H1 (cell line): ENCODE data around the gene MMGT1. TPM values are rescaled to one million over a fixed set of nuclear protein-coding genes. Genes with fewer than 3 reads are reported as not detected.
A peak's percentile ranks its signal among the peaks of the same experiment; 100 is the strongest.

Experiments used
- CTCF ChIA-PET: fragments of 300-600 bp; sonication (Branson Sonifier 250); formaldehyde crosslinking; loops from one replicate; lab custom pipeline; 2021; ENCODE audit not compliant: partially characterized antibody; lab: Charles Lee
- POLR2A ChIA-PET: fragments of 300-600 bp; sonication (Branson Sonifier 250); formaldehyde crosslinking; loops from one replicate; lab custom pipeline; 2021; ENCODE audit warnings: inconsistent platforms; ENCODE audit not compliant: partially characterized antibody; lab: Charles Lee
- DNase-seq, 2 experiments: peaks; one replicate each; pipeline versions ENCODE4 v3.0.0 to v3.0.0-alpha.2; 2010 to 2022; ENCODE audit warnings: low spot score in 2 of 2, low read depth in 1 of 2, mixed read lengths in 1 of 2
- FAIRE-seq: peaks from 2 replicates; lab custom pipeline; 2011; peaks lifted over from hg19 to GRCh38; lab: Jason Lieb, UNC
- H2AFZ ChIP-seq: 2 replicates; pipeline ENCODE4 v1.8.1; 2012; ENCODE audit warnings: low read length, inconsistent platforms
- H2AK5ac ChIP-seq: 2 replicates; pipeline ENCODE4 v1.6.1; 2013; ENCODE audit warnings: low read depth, low read length
- H2BK120ac ChIP-seq: replicated peaks from 2 replicates; pipeline ENCODE3; 2013; ENCODE audit warnings: low read depth, low read length, inconsistent platforms
- H2BK12ac ChIP-seq: 2 replicates; pipeline ENCODE4 v1.6.1; 2013; ENCODE audit warnings: low read depth, low read length
- H2BK15ac ChIP-seq: 2 replicates; pipeline ENCODE4 v1.6.1; 2013; ENCODE audit warnings: low read length
- H2BK20ac ChIP-seq: 2 replicates; pipeline ENCODE4 v1.6.1; 2013; ENCODE audit warnings: low read length
- H2BK5ac ChIP-seq: 2 replicates; pipeline ENCODE4 v1.6.1; 2013; ENCODE audit warnings: low read depth, low read length
- H3K14ac ChIP-seq: 2 replicates; pipeline ENCODE4 v1.6.1; 2013; ENCODE audit warnings: inconsistent platforms; ENCODE audit not compliant: insufficient read length
- H3K18ac ChIP-seq: 2 replicates; pipeline ENCODE4 v1.6.1; 2013; ENCODE audit warnings: low read length; ENCODE audit errors: extremely low read depth
- H3K23ac ChIP-seq: 2 replicates; pipeline ENCODE4 v1.6.1; 2013; ENCODE audit warnings: inconsistent platforms; ENCODE audit not compliant: insufficient read length
- H3K23me2 ChIP-seq: 2 replicates; pipeline ENCODE4 v1.6.1; 2013; ENCODE audit warnings: low read depth, low read length
- H3K27ac ChIP-seq: 2 replicates; pipeline ENCODE4 v1.6.1; 2011; ENCODE audit warnings: low read depth, low read length, inconsistent platforms
- H3K27me3 ChIP-seq, 4 experiments: replicated peaks in 1 of 4; 1 replicate in 1 of 4; 2 replicates in 3 of 4; pipeline versions ENCODE4 v1.6.1 to v1.8.1; 2011 to 2013; ENCODE audit warnings: low read length in 3 of 4, mild to moderate bottlenecking in 3 of 4, inconsistent platforms in 2 of 4, mixed read lengths in 2 of 4, moderate library complexity in 1 of 4; ENCODE audit not compliant: control insufficient read depth in 3 of 4, insufficient read depth in 3 of 4; ENCODE audit errors: extremely low read depth in 1 of 4
- H3K36me3 ChIP-seq, 4 experiments: 2 replicates each; pipeline versions ENCODE4 v1.6.1 to v1.8.1; 2011 to 2013; ENCODE audit warnings: mild to moderate bottlenecking in 4 of 4, low read length in 3 of 4, moderate library complexity in 2 of 4, control low read depth in 1 of 4, inconsistent platforms in 1 of 4; ENCODE audit not compliant: insufficient read depth in 4 of 4, control insufficient read depth in 2 of 4
- H3K4ac ChIP-seq: replicated peaks from 2 replicates; pipeline ENCODE3; 2013; ENCODE audit warnings: low read length, low read depth, mixed read lengths, inconsistent platforms; ENCODE audit not compliant: insufficient read length
- H3K4me1 ChIP-seq, 4 experiments: replicated peaks in 1 of 4; 1 replicate in 1 of 4; 2 replicates in 3 of 4; pipeline versions ENCODE4 v1.6.1 to v1.8.1; 2011 to 2013; ENCODE audit warnings: low read length in 3 of 4, inconsistent platforms in 2 of 4, mixed read lengths in 1 of 4; ENCODE audit not compliant: insufficient read depth in 4 of 4, control insufficient read depth in 3 of 4
- H3K4me2 ChIP-seq, 2 experiments: 2 replicates each; pipeline versions ENCODE4 v1.6.1 to v1.8.1; 2011 to 2013; ENCODE audit warnings: low read depth in 2 of 2, low read length in 2 of 2, control low read depth in 1 of 2, inconsistent platforms in 1 of 2, mild to moderate bottlenecking in 1 of 2; ENCODE audit not compliant: insufficient read depth in 1 of 2
- H3K4me3 ChIP-seq, 4 experiments: fragments of 200-600, 300-600 bp in 1 of 4; sonication (generic), shearing (Covaris generic), sonication (Bioruptor Twin) in 1 of 4; 2 replicates each; pipeline versions ENCODE4 v1.5.1 to v1.8.1; 2011 to 2016; ENCODE audit warnings: low read length in 4 of 4, low read depth in 3 of 4, control low read depth in 2 of 4, inconsistent platforms in 2 of 4, mild to moderate bottlenecking in 2 of 4, mixed read lengths in 1 of 4, moderate library complexity in 1 of 4; ENCODE audit not compliant: insufficient read depth in 2 of 4; ENCODE audit errors: extremely low read depth in 1 of 4
- H3K56ac ChIP-seq: replicated peaks from 2 replicates; pipeline ENCODE3; 2013; ENCODE audit warnings: low read depth, mild to moderate bottlenecking, mixed read lengths, low read length, inconsistent platforms; ENCODE audit not compliant: insufficient read length
- H3K79me1 ChIP-seq: 2 replicates; pipeline ENCODE4 v1.6.1; 2013; ENCODE audit warnings: low read depth, low read length, control low read depth
- H3K79me2 ChIP-seq, 2 experiments: 2 replicates each; pipeline versions ENCODE4 v1.6.1 to v1.8.1; 2012 to 2013; ENCODE audit warnings: low read length in 2 of 2, mild to moderate bottlenecking in 2 of 2, inconsistent platforms in 1 of 2; ENCODE audit not compliant: insufficient read depth in 2 of 2, control insufficient read depth in 1 of 2
- H3K9ac ChIP-seq, 4 experiments: replicated peaks in 1 of 4; 1 replicate in 1 of 4; 2 replicates in 3 of 4; pipeline versions ENCODE4 v1.6.1 to v1.8.1; 2011 to 2013; ENCODE audit warnings: low read depth in 3 of 4, low read length in 3 of 4, control low read depth in 2 of 4, mild to moderate bottlenecking in 2 of 4, moderate library complexity in 2 of 4, inconsistent platforms in 1 of 4; ENCODE audit errors: extremely low read depth in 1 of 4
- H3K9me3 ChIP-seq, 2 experiments: 2 replicates each; pipeline versions ENCODE4 v1.6.1 to v1.8.1; 2012 to 2013; ENCODE audit warnings: mild to moderate bottlenecking in 2 of 2, moderate library complexity in 2 of 2, control low read depth in 1 of 2, inconsistent platforms in 1 of 2, low read depth in 1 of 2, low read length in 1 of 2, mixed read lengths in 1 of 2; ENCODE audit not compliant: insufficient read depth in 2 of 2
- H4K20me1 ChIP-seq, 2 experiments: replicated peaks in 1 of 2; 2 replicates each; pipeline versions ENCODE3 to v1.8.1; 2011 to 2013; ENCODE audit warnings: inconsistent platforms in 2 of 2, low read length in 2 of 2, mild to moderate bottlenecking in 1 of 2; ENCODE audit not compliant: insufficient read depth in 2 of 2, control insufficient read depth in 1 of 2
- H4K5ac ChIP-seq: 2 replicates; pipeline ENCODE4 v1.6.1; 2013; ENCODE audit warnings: low read length, low read depth, mixed read lengths, inconsistent platforms; ENCODE audit not compliant: insufficient read length
- H4K8ac ChIP-seq: 2 replicates; pipeline ENCODE4 v1.8.0; 2013; ENCODE audit warnings: mild to moderate bottlenecking, moderate library complexity, low read length, inconsistent platforms; ENCODE audit not compliant: insufficient read depth; ENCODE audit errors: extremely low read depth
- H4K91ac ChIP-seq: replicated peaks from 2 replicates; pipeline ENCODE3; 2013; ENCODE audit warnings: low read length, mixed read lengths, inconsistent platforms; ENCODE audit not compliant: insufficient read length
- BACH1 ChIP-seq: IDR thresholded peaks from 2 replicates; pipeline ENCODE4 v1.6.1; 2012; ENCODE audit warnings: low read length, improper control_type of control experiment
- CHD1 ChIP-seq: IDR thresholded peaks from 2 replicates; pipeline ENCODE4 v1.6.1; 2012; ENCODE audit warnings: low read depth, low read length, improper control_type of control experiment
- CREB1 ChIP-seq: IDR thresholded peaks from 2 replicates; pipeline ENCODE4 v1.6.1; 2012; ENCODE audit warnings: inconsistent platforms
- EGR1 ChIP-seq: IDR thresholded peaks from 2 replicates; pipeline ENCODE4 v1.6.1; 2011; ENCODE audit warnings: low read depth, low read length, borderline replicate concordance
- GABPA ChIP-seq: IDR thresholded peaks from 2 replicates; pipeline ENCODE4 v1.6.1; 2011; ENCODE audit warnings: mild to moderate bottlenecking, low read length, moderate library complexity, borderline replicate concordance; ENCODE audit not compliant: insufficient read depth
- HDAC2 ChIP-seq, 2 experiments: fragments of 300-600 bp in 1 of 2; sonication (generic) in 1 of 2; IDR thresholded peaks; 2 replicates each; pipeline ENCODE4 v1.6.1; 2011 to 2012; ENCODE audit warnings: low read depth in 2 of 2, low read length in 2 of 2, mild to moderate bottlenecking in 2 of 2, moderate library complexity in 2 of 2, borderline replicate concordance in 1 of 2, inconsistent platforms in 1 of 2
- MAFK ChIP-seq: IDR thresholded peaks from 2 replicates; pipeline ENCODE4 v1.6.1; 2012; ENCODE audit warnings: low read depth, mild to moderate bottlenecking, improper control_type of control experiment, low read length
- POLR2A ChIP-seq, 2 experiments: IDR thresholded peaks; 1 replicate in 1 of 2; 2 replicates in 1 of 2; pipeline ENCODE4 v1.6.1; 2011; ENCODE audit warnings: low read depth in 2 of 2, low read length in 2 of 2, mild to moderate bottlenecking in 2 of 2; ENCODE audit errors: control extremely low read depth in 1 of 2
- POU5F1 ChIP-seq: IDR thresholded peaks from 2 replicates; pipeline ENCODE4 v1.6.1; 2011; ENCODE audit warnings: low read depth, mild to moderate bottlenecking, low read length, moderate library complexity
- SAP30 ChIP-seq: fragments of 300-600 bp; sonication (generic); IDR thresholded peaks from 2 replicates; pipeline ENCODE4 v1.7.1; 2012; ENCODE audit warnings: low read length, moderate library complexity, mild to moderate bottlenecking, inconsistent platforms; ENCODE audit not compliant: insufficient read depth, insufficient replicate concordance
- SIN3A ChIP-seq, 2 experiments: IDR thresholded peaks in 1 of 2; conservative IDR thresholded peaks in 1 of 2; 2 replicates each; pipeline ENCODE4 v1.6.1; 2011 to 2012; ENCODE audit warnings: low read length in 2 of 2, improper control_type of control experiment in 1 of 2, low read depth in 1 of 2, mild to moderate bottlenecking in 1 of 2
- SP2 ChIP-seq: IDR thresholded peaks from 2 replicates; pipeline ENCODE4 v1.6.1; 2012; ENCODE audit warnings: mild to moderate bottlenecking, low read length, inconsistent platforms
- TAF1 ChIP-seq: IDR thresholded peaks from 2 replicates; pipeline ENCODE4 v1.6.1; 2011; ENCODE audit warnings: mild to moderate bottlenecking, low read depth, low read length
- WGBS, 2 experiments: shearing (Covaris generic) in 1 of 2; methylation state at CpG; one replicate each; pipeline versions ENCODE4 v1.1.6 to v1.1.7; 2013 to 2015; ENCODE audit warnings: low lambda C conversion rate in 2 of 2, mixed read lengths in 2 of 2, inconsistent platforms in 1 of 2, low coverage in 1 of 2, missing lambda C conversion rate in 1 of 2; ENCODE audit not compliant: insufficient replicate concordance in 2 of 2, insufficient coverage in 1 of 2, insufficient read length in 1 of 2; ENCODE audit errors: extremely low coverage in 1 of 2, missing lambda C conversion rate in 1 of 2; 5-methylcytosine and 5-hydroxymethylcytosine counted together
- polyA plus RNA-seq, 7 experiments: library from polyadenylated mRNA; depleted of rRNA in 3 of 7; stranded (reverse) in 5 of 7; unstranded in 2 of 7; fragments of >200 nt in 5 of 7; fragments of 200-250 nt in 2 of 7; gene quantifications; 1 replicate in 5 of 7; 2 replicates in 1 of 7; 4 replicates in 1 of 7; pipeline versions ENCODE4 v1.2.1 to v1.2.3, GENCODE V29; 2011 to 2013; ENCODE audit warnings: missing spikeins in 2 of 7, mixed read lengths in 2 of 7
- total RNA-seq: library from RNA; stranded (reverse); fragmentation: NEBNext Ultra II Directional; extraction: Animal tissue kit (Norgen Biotek cat#: 25700); gene quantifications from 2 replicates; pipeline ENCODE4 v1.2.1, GENCODE V29; 2021

The MMGT1 gene
- total and polyA plus RNA-seq, 2 of the 8 experiments (the other 6 are each of a cell fraction or from before 2014, with no cell fraction given): 10.0 to 20.5 TPM

GRCh38 chrX:135982860-135983259 is 9.1 kb upstream of the MMGT1 start:
- H2AK5ac ChIP-seq: no peak overlapping the region
- peaks cover 2% of the 10 kb centered on the region; the same call in 1 of the 2 replicates for H3K23me2 ChIP-seq
- POLR2A ChIA-PET: no interaction called here
- H2BK20ac ChIP-seq: no peak overlapping the region
- no peaks in the 10 kb centered on the region for H3K4me1 ChIP-seq
- H3K9me3 ChIP-seq: no peaks in the 10 kb centered on the region
- no peak overlapping the region for H3K27ac ChIP-seq
- H2BK15ac ChIP-seq: no peak overlapping the region
- no peak overlapping the region for H3K23ac ChIP-seq
- no peak overlapping the region for H3K4me3 ChIP-seq
- no peak overlapping the region for H3K14ac ChIP-seq
- H4K8ac ChIP-seq: no peak overlapping the region
- H3K79me2 ChIP-seq: peaks cover 0 to 18% of the 10 kb centered on the region in 2 experiments; a peak in 2 of 4 replicates
- 82% methylated on average over 1 of the region's 1 CpG; no CpG with 5 or more reads in 1 of the 2 experiments for WGBS, 2 experiments
- H2BK120ac ChIP-seq: no peak overlapping the region
- DNase-seq: no peak
- no peak overlapping the region for H3K9ac ChIP-seq
- TF ChIP-seq BACH1 (no peak), SP2 (no peak), POU5F1 (no peak), MAFK (no peak), CREB1 (no peak), HDAC2 (IDR thresholded peaks at IDR 0.05; ENCODE audit: borderline replicate concordance in 1 of 2, low read depth in 2 of 2, low read length in 2 of 2) (no peak), SAP30 (no peak), SIN3A (conservative IDR thresholded peaks at IDR 0.05 in 1 of 2, IDR thresholded peaks at IDR 0.05 in 1 of 2; ENCODE audit: low read depth in 1 of 2, low read length in 2 of 2) (no peak), GABPA (no peak), TAF1 (no peak), POLR2A (IDR thresholded peaks at IDR 0.05; ENCODE audit: control extremely low read depth in 1 of 2, low read depth in 2 of 2, low read length in 2 of 2) (no peak), CHD1 (no peak), EGR1 (no peak)
- TF ChIP-seq, all 59 proteins: peak for 0
- H3K27me3 ChIP-seq: no peaks in the 10 kb centered on the region
- H2BK5ac ChIP-seq: no peak overlapping the region
- no peaks in the 10 kb centered on the region for H3K36me3 ChIP-seq
- CTCF ChIA-PET: no interaction called here
- H3K79me1 ChIP-seq: no peaks in the 10 kb centered on the region; the same call in 1 of the 2 replicates
- no peak overlapping the region for H3K18ac ChIP-seq
- 0 out of 2 replicates have a peak overlapping the region, but pooled peaks have one; percentile 32 for H2AFZ ChIP-seq
- no peak overlapping the region for H4K5ac ChIP-seq
- H3K4ac ChIP-seq: no peak overlapping the region
- H2BK12ac ChIP-seq: no peak overlapping the region
- no peak overlapping the region for H4K91ac ChIP-seq
- H3K56ac ChIP-seq: no peak overlapping the region
- no peak overlapping the region for H3K4me2 ChIP-seq
- no peak for FAIRE-seq
- no peaks in the 10 kb centered on the region for H4K20me1 ChIP-seq
